ENCODE data around the gene CMIP. TPM values are rescaled to one million over a fixed set of nuclear protein-coding genes. Genes with fewer than 3 reads are reported as not detected.

Gene CMIP
- total and polyA plus RNA-seq, 7 donors = 1.4 to 8.9 (median 4.1) TPM

- ATAC-seq (no peak), DNase-seq (no peak)
- Histone ChIP-seq H3K36me3 (ENCODE audit: insufficient read depth in 1 of 2, low read depth in 1 of 2) (no peaks in the 10 kb centered on the region), H3K27ac (no peak overlapping the region), H3K27me3 (ENCODE audit: insufficient read depth in 3 of 3, low read length in 2 of 3) (peaks cover 0 to 3% (median 0%) of the 10 kb centered on the region in 3 donors), H3K9me3 (no peaks in the 10 kb centered on the region), H3K4me3 (no peak overlapping the region), H3K4me1 (no peaks in the 10 kb centered on the region)
- intact Hi-C loops (cut with DNase I) = no loop called here
- 96 to 97% (median 96%) methylated on average over 19 of the region's 19 CpGs for WGBS, 3 donors
- no peak for TF ChIP-seq CTCF (IDR thresholded peaks at IDR 0.05)
Measured at GRCh38 chr16:81549547-81550431, 105.2 kb downstream of the CMIP start.

DNA sequence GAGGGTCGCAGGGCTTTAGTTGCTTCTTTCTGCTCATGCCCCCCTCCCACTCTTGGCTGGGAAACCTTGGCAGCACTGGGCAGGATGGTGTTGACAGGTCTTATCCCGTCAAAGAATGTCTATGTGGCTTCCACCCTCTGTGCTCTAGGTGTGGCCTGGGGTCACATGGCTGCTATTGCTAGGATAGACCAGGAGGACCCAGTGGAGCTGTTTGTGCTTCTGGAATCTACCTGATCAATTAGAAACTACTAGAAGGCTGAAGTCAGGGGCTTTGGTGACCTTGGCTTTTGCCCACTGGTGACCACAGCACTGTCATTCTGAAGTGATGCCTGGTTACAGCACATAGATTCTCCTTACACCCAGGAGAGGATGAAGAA is 105.8 kb downstream of the CMIP start:
- intact Hi-C loops (cut with DNase I) = no loop called here
- H3K27me3 ChIP-seq (ENCODE audit: insufficient read depth in 3 of 3, low read length in 2 of 3) = peaks cover 0 to 3% (median 0%) of the 10 kb centered on the region in 3 donors
- 76 to 78% (median 78%) methylated on average over 2 of the region's 2 CpGs for WGBS, 3 donors
- no peaks in the 10 kb centered on the region for H3K9me3 ChIP-seq
- DNase-seq (no peak), ATAC-seq (no peak)
- no peak overlapping the region for H3K27ac ChIP-seq
- TF ChIP-seq CTCF (IDR thresholded peaks at IDR 0.05) = no peak
- H3K36me3 ChIP-seq (ENCODE audit: insufficient read depth in 1 of 2, low read depth in 1 of 2) = no peaks in the 10 kb centered on the region
- no peaks in the 10 kb centered on the region for H3K4me1 ChIP-seq
- H3K4me3 ChIP-seq = no peak overlapping the region

DNA sequence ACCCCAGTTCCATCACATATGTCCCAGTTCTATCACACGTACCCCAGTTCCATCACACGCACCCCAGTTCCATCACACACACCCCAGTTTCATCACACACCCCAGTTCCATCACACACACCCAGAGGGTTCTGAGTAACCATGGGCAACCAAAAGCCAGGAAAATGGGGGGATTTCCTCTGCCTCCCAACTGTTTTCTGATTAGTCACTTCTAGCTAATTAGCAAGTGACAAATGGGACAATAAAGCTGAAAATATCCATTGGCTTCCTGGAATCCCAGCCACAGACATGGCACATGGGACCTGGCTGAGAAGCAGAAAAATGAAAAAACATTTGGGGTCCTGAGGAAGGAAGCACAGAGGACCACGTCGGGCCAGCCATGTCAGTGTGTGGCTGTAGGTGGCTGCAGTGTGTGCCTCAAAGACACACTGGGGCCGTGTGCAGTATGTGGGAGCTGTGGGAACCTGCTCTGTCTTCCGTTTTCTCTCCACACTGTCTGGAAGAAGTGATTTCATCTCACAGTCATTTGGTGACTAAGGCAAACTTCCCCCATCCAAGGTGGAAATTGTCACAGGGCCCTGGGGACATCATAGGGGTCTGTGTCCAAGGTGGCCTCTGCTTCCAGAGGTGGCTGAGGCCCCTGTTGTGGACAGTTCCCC is 106.7 kb downstream of the CMIP start:
- Histone ChIP-seq H3K27ac (no peak overlapping the region), H3K4me1 (no peaks in the 10 kb centered on the region), H3K4me3 (no peak overlapping the region), H3K27me3 (ENCODE audit: insufficient read depth in 3 of 3, low read length in 2 of 3) (no peaks in the 10 kb centered on the region), H3K9me3 (no peaks in the 10 kb centered on the region), H3K36me3 (ENCODE audit: insufficient read depth in 1 of 2, low read depth in 1 of 2) (no peaks in the 10 kb centered on the region)
- intact Hi-C loops (cut with DNase I) = no loop called here
- no peak for TF ChIP-seq CTCF (IDR thresholded peaks at IDR 0.05)
- WGBS, 3 donors = 77 to 79% (median 79%) methylated on average over 6 of the region's 6 CpGs
- ATAC-seq = peak in 1 of 4 donors; percentile 35
- no peak for DNase-seq

GRCh38 chr16:81551821-81552304 is 107.3 kb downstream of the CMIP start:
- peak in 1 of 2 donors; percentile 33 for DNase-seq
- Histone ChIP-seq H3K4me3 (no peak overlapping the region), H3K4me1 (no peaks in the 10 kb centered on the region), H3K27ac (no peak overlapping the region), H3K9me3 (no peaks in the 10 kb centered on the region), H3K36me3 (ENCODE audit: insufficient read depth in 1 of 2, low read depth in 1 of 2) (no peaks in the 10 kb centered on the region), H3K27me3 (ENCODE audit: insufficient read depth in 3 of 3, low read length in 2 of 3) (no peaks in the 10 kb centered on the region)
- intact Hi-C loops (cut with DNase I) = no loop called here
- TF ChIP-seq CTCF (IDR thresholded peaks at IDR 0.05) = no peak
- no peak for ATAC-seq
- WGBS, 3 donors = 58 to 66% (median 60%) methylated on average over 11 of the region's 11 CpGs
